Measurements from ENCODE around the gene HRK. TPM values are rescaled to one million over a fixed set of nuclear protein-coding genes. Genes with fewer than 3 reads are reported as not detected.

The HRK gene
- total and polyA plus RNA-seq, 2 of the 13 experiments (the other 11 are each of a cell fraction or from before 2014, with no cell fraction given), result 0.02 TPM; not detected in 1

- H4K20me1 ChIP-seq (ENCODE audit: insufficient read depth, low read length), result no peaks in the 10 kb centered on the region
- no peaks in the 10 kb centered on the region for H3K79me2 ChIP-seq (ENCODE audit: insufficient read depth, low read length)
- POLR2A ChIA-PET, result no interaction called here
- peaks cover 0 to 2% of the 10 kb centered on the region in 2 experiments; a peak in 1 of 5 replicates for H3K27me3 ChIP-seq (ENCODE audit: control insufficient read depth in 1 of 2, insufficient read depth in 2 of 2, low read length in 2 of 2)
- CTCF ChIA-PET (ENCODE audit: low intra/inter-chr PET ratio, low total read pairs), result no interaction called here
- no peak overlapping the region for H3K4me3 ChIP-seq (replicated peaks in 1 of 3; ENCODE audit: insufficient read depth in 1 of 3, low read depth in 2 of 3, low read length in 3 of 3)
- H2AFZ ChIP-seq (ENCODE audit: low read length), result no peak overlapping the region
- intact Hi-C loops (cut with micrococcal nuclease; ENCODE audit: unreplicated experiment) (no loop called here), in situ Hi-C loops (cut with HindIII; ENCODE audit: extremely low pct_ligation_motif_present, low pct_unique_long_range_greater_than_20kb) (no loop called here)
- DNase-seq (ENCODE audit: low spot score), result no peak
- H3K4me1 ChIP-seq (ENCODE audit: insufficient read depth, low read length), result no peaks in the 10 kb centered on the region
- H3K36me3 ChIP-seq (replicated peaks in 1 of 2; ENCODE audit: control insufficient read depth in 1 of 2, insufficient read depth in 2 of 2, low read length in 2 of 2), result no peaks in the 10 kb centered on the region
- no peaks in the 10 kb centered on the region for H3K9me3 ChIP-seq (ENCODE audit: low read length)
- FAIRE-seq, result no peak
- no TSS peak for BruUV-seq (replicated peaks)
- H3K9ac ChIP-seq (ENCODE audit: insufficient read depth, low read depth, low read length), result no peak overlapping the region
- WGBS (ENCODE audit: low lambda C conversion rate), result 63% methylated on average over 4 of the region's 4 CpGs
- H3K4me2 ChIP-seq (ENCODE audit: low read depth, low read length), result no peak overlapping the region
- H3K27ac ChIP-seq (ENCODE audit: extremely low read length, insufficient read depth, low read length), result no peak overlapping the region
- no peak for ATAC-seq
- no peak for TF ChIP-seq RCOR2 (CRISPR knock-in tag; IDR thresholded peaks at IDR 0.05)
- TF ChIP-seq SIX4 (CRISPR knock-in tag; IDR thresholded peaks at IDR 0.05), result no peak
- TF ChIP-seq HCFC1 (IDR thresholded peaks at IDR 0.05; ENCODE audit: low read depth, low read length), result no peak
- TF ChIP-seq MED13 (CRISPR knock-in tag; IDR thresholded peaks at IDR 0.05), result no peak
- TF ChIP-seq, protein P1, sequence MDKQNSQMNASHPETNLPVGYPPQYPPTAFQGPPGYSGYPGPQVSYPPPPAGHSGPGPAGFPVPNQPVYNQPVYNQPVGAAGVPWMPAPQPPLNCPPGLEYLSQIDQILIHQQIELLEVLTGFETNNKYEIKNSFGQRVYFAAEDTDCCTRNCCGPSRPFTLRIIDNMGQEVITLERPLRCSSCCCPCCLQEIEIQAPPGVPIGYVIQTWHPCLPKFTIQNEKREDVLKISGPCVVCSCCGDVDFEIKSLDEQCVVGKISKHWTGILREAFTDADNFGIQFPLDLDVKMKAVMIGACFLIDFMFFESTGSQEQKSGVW (CRISPR knock-in tag; IDR thresholded peaks at IDR 0.05; ENCODE audit: borderline replicate concordance), result no peak
- TF ChIP-seq ZNF781 (CRISPR knock-in tag; IDR thresholded peaks at IDR 0.05; ENCODE audit: borderline replicate concordance, not compliant biosample characterization), result no peak
- TF ChIP-seq SCMH1 (CRISPR knock-in tag; IDR thresholded peaks at IDR 0.05; ENCODE audit: borderline replicate concordance), result no peak
- no peak for TF ChIP-seq ZNF280B (CRISPR knock-in tag; IDR thresholded peaks at IDR 0.05; ENCODE audit: borderline replicate concordance)
- TF ChIP-seq, protein P2, sequence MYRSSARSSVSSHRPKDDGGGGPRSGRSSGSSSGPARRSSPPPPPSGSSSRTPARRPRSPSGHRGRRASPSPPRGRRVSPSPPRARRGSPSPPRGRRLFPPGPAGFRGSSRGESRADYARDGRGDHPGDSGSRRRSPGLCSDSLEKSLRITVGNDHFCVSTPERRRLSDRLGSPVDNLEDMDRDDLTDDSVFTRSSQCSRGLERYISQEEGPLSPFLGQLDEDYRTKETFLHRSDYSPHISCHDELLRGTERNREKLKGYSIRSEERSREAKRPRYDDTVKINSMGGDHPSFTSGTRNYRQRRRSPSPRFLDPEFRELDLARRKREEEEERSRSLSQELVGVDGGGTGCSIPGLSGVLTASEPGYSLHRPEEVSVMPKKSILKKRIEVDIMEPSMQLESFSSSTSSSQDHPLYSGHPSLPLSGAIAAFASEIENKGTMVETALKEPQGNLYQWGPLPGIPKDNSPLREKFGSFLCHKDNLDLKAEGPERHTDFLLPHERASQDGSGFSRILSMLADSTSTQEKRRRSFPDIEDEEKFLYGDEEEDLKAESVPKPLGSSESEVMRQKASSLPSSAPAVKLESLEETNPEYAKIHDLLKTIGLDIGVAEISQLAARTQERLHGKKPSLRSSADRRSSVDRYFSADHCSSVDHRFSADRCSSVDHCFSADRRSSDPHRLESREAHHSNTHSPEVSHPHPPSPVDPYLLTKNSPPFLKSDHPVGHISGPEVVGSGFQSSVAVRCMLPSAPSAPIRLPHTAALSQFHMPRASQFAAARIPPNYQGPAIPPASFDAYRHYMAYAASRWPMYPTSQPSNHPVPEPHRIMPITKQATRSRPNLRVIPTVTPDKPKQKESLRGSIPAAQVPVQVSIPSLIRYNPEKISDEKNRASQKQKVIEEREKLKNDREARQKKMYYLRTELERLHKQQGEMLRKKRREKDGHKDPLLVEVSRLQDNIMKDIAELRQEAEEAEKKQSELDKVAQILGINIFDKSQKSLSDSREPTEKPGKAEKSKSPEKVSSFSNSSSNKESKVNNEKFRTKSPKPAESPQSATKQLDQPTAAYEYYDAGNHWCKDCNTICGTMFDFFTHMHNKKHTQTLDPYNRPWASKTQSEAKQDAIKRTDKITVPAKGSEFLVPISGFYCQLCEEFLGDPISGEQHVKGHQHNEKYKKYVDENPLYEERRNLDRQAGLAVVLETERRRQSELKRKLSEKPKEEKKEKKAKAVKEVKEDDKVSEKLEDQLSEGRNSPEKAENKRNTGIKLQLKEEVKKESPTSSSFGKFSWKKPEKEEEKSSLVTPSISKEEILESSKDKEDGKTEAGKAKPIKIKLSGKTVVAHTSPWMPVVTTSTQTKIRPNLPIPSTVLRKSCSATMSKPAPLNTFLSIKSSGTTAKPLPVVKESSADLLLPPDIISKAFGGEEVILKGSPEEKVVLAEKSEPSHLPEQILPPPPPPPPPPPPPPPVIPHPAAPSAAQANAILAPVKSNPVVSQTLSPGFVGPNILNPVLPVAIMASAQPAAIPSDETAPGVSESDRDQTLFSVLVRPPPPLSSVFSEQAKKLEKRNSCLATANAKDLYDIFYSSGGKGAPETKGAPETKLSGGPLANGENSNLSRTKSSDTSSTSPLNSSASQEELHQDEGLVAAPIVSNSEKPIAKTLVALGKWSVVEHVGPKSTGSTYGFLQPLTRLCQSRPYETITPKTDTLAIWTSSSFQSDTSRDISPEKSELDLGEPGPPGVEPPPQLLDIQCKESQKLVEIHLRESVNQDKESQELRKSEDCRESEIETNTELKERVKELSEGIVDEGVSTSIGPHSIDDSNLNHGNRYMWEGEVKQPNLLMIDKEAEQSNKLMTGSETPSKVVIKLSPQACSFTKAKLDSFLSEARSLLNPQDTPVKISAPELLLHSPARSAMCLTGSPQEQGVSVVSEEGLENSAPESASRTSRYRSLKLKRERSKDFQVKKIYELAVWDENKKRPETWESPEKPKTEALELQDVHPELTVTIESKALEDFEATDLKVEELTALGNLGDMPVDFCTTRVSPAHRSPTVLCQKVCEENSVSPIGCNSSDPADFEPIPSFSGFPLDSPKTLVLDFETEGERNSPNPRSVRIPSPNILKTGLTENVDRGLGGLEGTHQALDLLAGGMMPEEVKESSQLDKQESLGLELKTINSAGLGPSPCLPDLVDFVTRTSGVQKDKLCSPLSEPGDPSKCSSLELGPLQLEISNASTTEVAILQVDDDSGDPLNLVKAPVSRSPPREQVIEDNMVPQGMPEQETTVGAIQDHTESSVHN (CRISPR knock-in tag; IDR thresholded peaks at IDR 0.05), result no peak
- no peak for TF ChIP-seq ZNF749 (CRISPR knock-in tag; IDR thresholded peaks at IDR 0.05; ENCODE audit: borderline replicate concordance)
- no peak for TF ChIP-seq ZNF615 (CRISPR knock-in tag; IDR thresholded peaks at IDR 0.05; ENCODE audit: borderline replicate concordance)
- no peak for TF ChIP-seq POLR2G (IDR thresholded peaks at IDR 0.05; ENCODE audit: low read depth, low read length)
- TF ChIP-seq ZFP62 (CRISPR knock-in tag; IDR thresholded peaks at IDR 0.05), result no peak
- TF ChIP-seq TCF12 (IDR thresholded peaks at IDR 0.05), result no peak
- TF ChIP-seq TCF12 (CRISPR knock-in tag; IDR thresholded peaks at IDR 0.05), result no peak
Measured at GRCh38 chr12:116906285-116906684, 25.0 kb upstream of the HRK start.
